GM18951 (cell line): ENCODE results near the gene EYS.

ENCODE experiments used
- POLR2A ChIP-seq: IDR thresholded peaks from 4 replicates; pipeline ENCODE4 v1.6.1; 2011; ENCODE audit warnings: mild to moderate bottlenecking; ENCODE audit not compliant: insufficient read length, insufficient read depth; ENCODE audit errors: extremely low read depth
- in situ Hi-C: fragments of 300-500 bp; cut with MboI; formaldehyde crosslinking; loops from one replicate; pipeline ENCODE4 v1.12.0; 2022; ENCODE audit warnings: low sequenced_read_pairs, mixed read lengths, inconsistent platforms; ENCODE audit not compliant: unreplicated experiment

Gene EYS

GRCh38 chr6:65289491-65289890, 417.5 kb downstream of the EYS start:
- in situ Hi-C loops, result no loop called here
- no peak for TF ChIP-seq POLR2A

GRCh38 chr6:65285275-65285674, 421.8 kb downstream of the EYS start:
- in situ Hi-C loops, result no loop called here
- TF ChIP-seq POLR2A, result no peak

GRCh38 chr6:65280060-65280459, 427.0 kb downstream of the EYS start:
- in situ Hi-C loops, result no loop called here
- no peak for TF ChIP-seq POLR2A

- in situ Hi-C loops, result no loop called here
- TF ChIP-seq POLR2A, result no peak
Measured at GRCh38 chr6:65262241-65262640, 444.8 kb downstream of the EYS start.

GRCh38 chr6:65259982-65260381, 447.0 kb downstream of the EYS start:
- no peak for TF ChIP-seq POLR2A
- in situ Hi-C loops, result no loop called here

- TF ChIP-seq POLR2A, result no peak
- in situ Hi-C loops, result no loop called here
Measured at GRCh38 chr6:65259059-65259458, 448.0 kb downstream of the EYS start.

- in situ Hi-C loops, result no loop called here
- TF ChIP-seq POLR2A, result no peak
Measured at GRCh38 chr6:65253041-65253440, 454.0 kb downstream of the EYS start.

GRCh38 chr6:65248101-65248610, 458.9 kb downstream of the EYS start:
- in situ Hi-C loops, result no loop called here
- no peak for TF ChIP-seq POLR2A

- in situ Hi-C loops, result no loop called here
- TF ChIP-seq POLR2A, result no peak
Measured at GRCh38 chr6:65231616-65232015, 475.4 kb downstream of the EYS start.

- in situ Hi-C loops, result no loop called here
- no peak for TF ChIP-seq POLR2A
Measured at GRCh38 chr6:65229825-65230224, 477.2 kb downstream of the EYS start.

GRCh38 chr6:65221153-65221552, 485.9 kb downstream of the EYS start:
- no peak for TF ChIP-seq POLR2A
- in situ Hi-C loops, result no loop called here

- in situ Hi-C loops, result no loop called here
- no peak for TF ChIP-seq POLR2A
Measured at GRCh38 chr6:65202738-65203137, 504.3 kb downstream of the EYS start.

GRCh38 chr6:65199683-65200082, 507.3 kb downstream of the EYS start:
- in situ Hi-C loops, result no loop called here
- no peak for TF ChIP-seq POLR2A

GRCh38 chr6:65199121-65199520, 507.9 kb downstream of the EYS start:
- TF ChIP-seq POLR2A, result no peak
- in situ Hi-C loops, result no loop called here

- TF ChIP-seq POLR2A, result no peak
- in situ Hi-C loops, result no loop called here
Measured at GRCh38 chr6:65191471-65191870, 515.6 kb downstream of the EYS start.

GRCh38 chr6:65189236-65189881, 517.7 kb downstream of the EYS start:
- in situ Hi-C loops, result no loop called here
- TF ChIP-seq POLR2A, result no peak
